Stimulated activated CD8-positive, alpha-beta memory T cell treated with anti-CD3 and anti-CD28 coated beads, Interleukin-4, amount 100 ng/mL, for 24 hours (primary cell): Measurements from ENCODE around the gene POU1F1.
"Not testable (repeated sequence)": the region's sequence is repeated elsewhere in the genome, so short reads cannot be mapped to it uniquely, and the experiment has no call there.

Source experiments
- DNase-seq: peaks from one replicate; pipeline ENCODE4 v3.0.0-alpha.2; 2020; ENCODE audit warnings: low read depth

Gene POU1F1

GRCh38 chr3:87250009-87250408 is 26.4 kb downstream of the POU1F1 start:
- no peak for DNase-seq

GRCh38 chr3:87248831-87249230 is 27.6 kb downstream of the POU1F1 start:
- no peak for DNase-seq

GRCh38 chr3:87248231-87248630 is 28.2 kb downstream of the POU1F1 start:
- not testable (repeated sequence) for DNase-seq

DNA sequence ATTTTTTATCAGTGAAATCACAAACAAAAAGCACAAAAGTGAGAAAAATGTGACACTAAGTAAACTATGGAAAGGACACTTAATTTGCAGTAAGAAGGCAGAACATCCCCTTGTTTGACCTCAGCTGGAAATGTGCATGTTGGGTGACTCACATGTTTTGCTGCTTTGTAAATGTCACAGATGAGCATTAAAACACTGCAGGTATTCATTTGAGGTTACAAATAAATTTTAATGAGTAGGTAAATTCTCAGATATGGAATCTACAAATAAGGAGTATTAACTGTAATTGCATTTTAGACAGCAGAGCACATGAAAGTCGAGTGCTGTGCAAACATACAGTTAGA is 29.0 kb downstream of the POU1F1 start:
- DNase-seq = no peak

DNA sequence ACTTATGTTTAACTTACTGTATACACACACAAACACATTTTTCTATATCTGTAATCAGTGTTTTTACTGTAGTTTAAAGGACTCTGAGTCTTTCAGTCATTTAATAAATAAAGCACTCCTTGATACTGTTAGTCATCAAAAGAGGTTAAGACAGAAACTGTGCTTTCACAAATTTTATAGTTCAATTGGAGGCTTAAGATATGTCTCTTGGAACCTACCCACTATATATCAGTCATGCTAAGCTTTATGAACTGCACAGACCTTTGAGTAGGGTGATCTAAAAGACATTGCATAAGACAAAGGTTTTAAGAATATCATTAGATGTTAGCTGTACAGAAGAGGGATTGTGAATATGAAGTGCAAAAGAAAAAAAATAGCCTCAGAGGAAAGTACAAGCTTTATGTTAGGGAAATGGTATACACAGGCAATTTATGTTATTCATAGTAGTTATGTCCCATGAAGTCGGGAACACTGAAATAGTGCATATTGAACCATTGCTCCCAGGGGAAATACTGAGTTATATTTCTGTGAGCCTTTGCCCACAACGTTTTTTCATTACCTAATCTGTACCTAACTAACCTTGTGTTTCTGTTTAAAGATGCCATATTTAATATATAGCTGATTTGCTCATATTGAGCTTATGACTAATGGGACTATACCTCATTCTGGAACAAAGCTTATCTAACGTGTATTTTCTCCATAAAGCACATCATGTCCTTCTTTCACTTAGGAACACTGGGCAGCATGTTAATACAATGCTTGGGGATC is 29.5 kb downstream of the POU1F1 start:
- DNase-seq = no peak

- DNase-seq = no peak
These were observed 40.3 kb downstream of the POU1F1 start for GRCh38 chr3:87236093-87236492.

DNA sequence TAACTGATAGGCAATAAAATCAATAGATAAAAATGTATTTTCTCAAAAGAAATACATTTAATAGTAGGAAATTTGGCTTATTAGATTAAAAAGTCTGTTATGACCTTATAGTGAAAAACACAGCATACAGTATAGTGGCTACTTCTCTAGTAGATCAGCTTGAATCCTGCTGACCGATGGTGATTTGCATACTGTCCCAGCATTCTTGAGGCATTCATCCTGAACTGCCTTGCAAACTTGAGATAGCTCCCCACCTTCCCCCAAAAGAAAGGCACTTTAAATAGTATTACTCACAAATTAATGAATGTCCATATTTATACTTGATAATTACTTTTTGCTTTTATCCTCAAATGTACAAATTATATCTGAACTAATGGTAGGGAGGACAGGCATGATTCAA is 42.6 kb downstream of the POU1F1 start:
- DNase-seq = no peak

- no peak for DNase-seq
These were observed 47.3 kb downstream of the POU1F1 start for GRCh38 chr3:87229113-87229512.

DNA sequence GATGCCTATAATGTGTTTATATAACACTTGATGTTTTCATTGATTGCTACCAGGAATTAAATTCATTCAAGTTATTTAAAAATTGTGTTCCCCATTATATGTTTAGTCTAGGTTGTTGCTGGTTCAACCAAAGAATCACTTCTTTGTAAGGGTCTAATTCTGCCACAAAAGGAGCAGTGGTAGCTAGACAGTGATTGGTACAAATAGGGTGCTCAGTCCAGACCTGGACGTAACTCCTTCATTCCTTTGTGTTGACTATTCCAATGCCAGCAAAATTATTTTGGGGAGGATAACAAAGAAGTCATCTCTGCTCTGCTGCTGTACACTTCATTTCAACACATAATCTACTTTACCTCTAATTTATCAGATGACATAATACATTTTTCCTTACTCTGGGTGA is 48.1 kb downstream of the POU1F1 start:
- DNase-seq = no peak

DNA sequence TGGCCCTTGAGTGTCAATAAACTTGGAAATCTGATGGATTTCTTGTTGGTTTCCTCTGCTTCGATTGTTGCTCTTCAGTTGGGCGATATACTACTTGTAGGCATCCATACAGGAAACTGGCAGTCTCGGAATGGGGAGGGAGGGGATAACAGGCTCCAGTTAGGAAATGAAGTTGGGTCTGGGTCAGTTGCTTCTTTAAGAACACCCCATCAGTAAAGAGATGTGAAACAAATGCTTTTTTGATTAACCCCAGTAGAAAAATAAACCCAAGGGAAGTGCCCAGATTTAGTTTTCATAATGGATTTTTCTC is 48.6 kb downstream of the POU1F1 start:
- DNase-seq = no peak

DNA sequence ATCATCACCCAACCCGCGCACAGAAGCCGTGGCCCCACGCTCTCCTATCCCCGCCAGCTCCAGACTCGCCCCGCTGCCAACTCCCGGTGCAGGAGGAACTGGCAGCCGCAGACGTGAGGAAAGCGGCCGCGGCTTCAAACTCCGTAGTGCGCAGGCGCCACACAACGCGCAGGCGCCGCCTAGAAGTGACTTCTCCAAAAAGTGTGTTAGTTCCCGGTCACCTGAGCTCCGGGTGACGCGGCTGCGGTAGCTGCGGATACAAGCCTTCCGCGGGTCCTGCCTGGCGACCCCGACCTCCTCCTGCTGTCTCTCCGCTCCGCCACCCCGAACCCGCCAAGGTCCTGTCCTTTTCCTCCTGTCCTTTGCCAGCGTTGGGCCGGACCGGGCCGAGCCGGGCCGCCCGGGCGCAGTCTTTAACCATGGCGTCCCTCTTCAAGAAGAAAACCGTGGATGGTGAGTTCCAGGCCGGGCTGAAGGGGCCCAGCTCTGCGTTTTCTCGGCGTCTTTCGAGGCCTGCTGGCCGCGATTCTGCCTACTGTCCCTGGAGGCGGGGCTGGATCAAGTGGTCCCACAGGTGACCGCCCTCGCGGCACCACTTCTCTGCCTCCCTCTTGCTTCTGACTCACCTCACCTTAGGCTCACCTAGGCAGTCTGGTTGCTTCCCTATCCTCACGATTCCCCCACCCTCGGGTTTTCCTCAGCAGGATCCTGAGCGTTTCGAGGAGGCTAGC is 49.1 kb downstream of the POU1F1 start, which contains the start of gene CHMP2B:
TSS of gene CHMP2B (plus strand) at position 206 of the 731 bp plus-strand sequence. CDS start at position 420, 214 bp downstream.
- peak; percentile 87 for DNase-seq

- DNase-seq = no peak
These were observed 50.7 kb downstream of the POU1F1 start for GRCh38 chr3:87225659-87226058.

DNA sequence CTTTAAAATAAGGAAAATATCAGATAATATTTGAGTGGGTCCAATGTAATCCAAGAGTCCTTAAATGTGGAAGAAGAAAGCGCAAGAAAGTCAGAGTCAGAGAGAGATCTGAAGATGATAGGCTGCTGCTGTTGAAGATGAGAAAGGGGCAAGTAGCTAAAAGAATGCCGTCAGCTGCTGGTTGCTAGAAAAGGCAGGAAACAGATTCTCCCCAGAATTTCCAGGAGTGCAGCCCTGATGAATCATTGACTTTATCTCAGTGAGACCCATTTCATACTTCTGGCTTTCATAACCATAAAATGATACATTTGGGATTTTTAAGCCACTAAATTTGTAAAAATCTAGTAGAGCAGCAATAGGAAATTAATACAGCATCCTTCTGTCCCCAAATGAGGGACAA is 56.8 kb downstream of the POU1F1 start:
- DNase-seq = no peak

GRCh38 chr3:87218560-87218959 is 57.8 kb downstream of the POU1F1 start:
- no peak for DNase-seq
